HCT116 (cell line): ENCODE results near the gene TOR4A. TPM values are rescaled to one million over a fixed set of nuclear protein-coding genes. Genes with fewer than 3 reads are reported as not detected.

ENCODE experiments used
- ATAC-seq: fragments of 200-7000 bp; cut with Tn5 transposase; 2 replicates; pipeline ENCODE4 v1.9.1; 2020; ENCODE audit warnings: mild to moderate bottlenecking, moderate library complexity
- BruUV-seq: library from RNA; stranded (reverse); fragments of 400-500 nt; replicated peaks from 2 replicates; lab custom pipeline; 2021; lab: Mats Ljungman, UMichigan
- CTCF ChIA-PET: fragments of 300-600 bp; sonication (Branson Sonifier 250); formaldehyde crosslinking; loops from one replicate; lab custom pipeline; 2021; ENCODE audit warnings: antibody characterized with exemption; lab: Charles Lee
- POLR2A ChIA-PET: fragments of 300-600, 350-600 bp; sonication (Branson Sonifier 250); formaldehyde crosslinking; loops from one replicate; lab custom pipeline; 2021; ENCODE audit warnings: antibody characterized with exemption; lab: Charles Lee
- RAD21 ChIA-PET, 2 experiments: fragments of 300-600 bp; sonication (Branson Sonifier 250); formaldehyde crosslinking; loops; one replicate each; lab custom pipeline; 2023; ENCODE audit warnings: low total read pairs in 2 of 2; ENCODE audit not compliant: uncharacterized antibody in 2 of 2, unreplicated experiment in 2 of 2, low non-redundant PET in 1 of 2; lab: Charles Lee
- DNase-seq: peaks from one replicate; pipeline ENCODE4 v3.0.0-alpha.2; 2010; ENCODE audit warnings: low read depth, low spot score
- H2AFZ ChIP-seq: fragments of 200-600 bp; shearing (Covaris generic), sonication (generic); 2 replicates; pipeline ENCODE4 v1.6.1; 2017; ENCODE audit warnings: low read depth, mixed run types, mixed read lengths, antibody characterized with exemption, low read length; ENCODE audit not compliant: poor library complexity, severe bottlenecking
- H3K27ac ChIP-seq: 2 replicates; pipeline ENCODE4 v1.5.1; 2012; ENCODE audit warnings: low read depth, low read length
- H3K27me3 ChIP-seq: fragments of 200-600 bp; sonication (generic); 2 replicates; pipeline ENCODE4 v1.6.1; 2016; ENCODE audit warnings: mixed run types, low read length, mixed read lengths; ENCODE audit not compliant: insufficient read depth
- H3K36me3 ChIP-seq, 2 experiments: fragments of 200-500 bp in 1 of 2; fragments of 200-600 bp in 1 of 2; sonication (Bioruptor generic) in 1 of 2; sonication (generic) in 1 of 2; 2 replicates each; pipeline versions ENCODE4 v1.5.1 to v1.6.1; 2014 to 2016; ENCODE audit warnings: low read length in 2 of 2, inconsistent platforms in 1 of 2, mixed read lengths in 1 of 2, mixed run types in 1 of 2; ENCODE audit not compliant: insufficient read depth in 2 of 2, control insufficient read depth in 1 of 2
- H3K4me1 ChIP-seq, 2 experiments: fragments of 200-600 bp in 1 of 2; sonication (generic) in 1 of 2; 2 replicates each; pipeline versions ENCODE4 v1.5.1 to v1.6.1; 2012 to 2017; ENCODE audit warnings: low read length in 2 of 2, inconsistent platforms in 1 of 2, mild to moderate bottlenecking in 1 of 2, mixed read lengths in 1 of 2, mixed run types in 1 of 2, moderate library complexity in 1 of 2; ENCODE audit not compliant: insufficient read depth in 2 of 2, control insufficient read depth in 1 of 2
- H3K4me2 ChIP-seq: fragments of 200-600 bp; sonication (generic); 2 replicates; pipeline ENCODE4 v1.6.1; 2017; ENCODE audit warnings: mixed run types, low read length, mixed read lengths
- H3K4me3 ChIP-seq, 2 experiments: fragments of 200-600 bp in 1 of 2; sonication (generic) in 1 of 2; replicated peaks in 1 of 2; 2 replicates each; pipeline ENCODE4 v1.5.1; 2011 to 2016; ENCODE audit warnings: low read length in 2 of 2, control low read depth in 1 of 2, low read depth in 1 of 2, mild to moderate bottlenecking in 1 of 2, mixed read lengths in 1 of 2, mixed run types in 1 of 2
- H3K79me2 ChIP-seq: fragments of 200-600 bp; sonication (generic); 2 replicates; pipeline ENCODE4 v1.6.1; 2017; ENCODE audit warnings: mild to moderate bottlenecking, mixed run types, low read length, moderate library complexity, mixed read lengths; ENCODE audit not compliant: insufficient read depth
- H3K9ac ChIP-seq: fragments of 200-600 bp; sonication (generic); 2 replicates; pipeline ENCODE4 v1.6.1; 2016; ENCODE audit warnings: low read length, mixed read lengths
- H3K9me2 ChIP-seq: fragments of 200-600 bp; sonication (generic), shearing (Covaris generic); 2 replicates; pipeline ENCODE4 v1.6.1; 2017; ENCODE audit warnings: mixed run types, mild to moderate bottlenecking, moderate library complexity; ENCODE audit not compliant: insufficient read depth
- H3K9me3 ChIP-seq, 2 experiments: fragments of 200-500 bp in 1 of 2; fragments of 200-600 bp in 1 of 2; sonication (Bioruptor generic) in 1 of 2; sonication (generic) in 1 of 2; 2 replicates each; pipeline ENCODE4 v1.6.1; 2014 to 2017; ENCODE audit warnings: low read length in 2 of 2, mixed read lengths in 2 of 2, inconsistent platforms in 1 of 2, low read depth in 1 of 2, mild to moderate bottlenecking in 1 of 2, mixed run types in 1 of 2, moderate library complexity in 1 of 2; ENCODE audit not compliant: control insufficient read depth in 1 of 2, insufficient read depth in 1 of 2
- H4K20me1 ChIP-seq: fragments of 200-600 bp; sonication (generic), shearing (Covaris generic); 2 replicates; pipeline ENCODE4 v1.6.1; 2017; ENCODE audit warnings: mixed run types, mild to moderate bottlenecking, moderate library complexity; ENCODE audit not compliant: insufficient read depth
- EGR1 ChIP-seq: IDR thresholded peaks from 2 replicates; pipeline ENCODE4 v1.6.1; 2012; ENCODE audit warnings: low read depth
- EZH2phosphoT487 ChIP-seq: fragments of 200-600 bp; IDR thresholded peaks from 2 replicates; pipeline ENCODE4 v1.6.1; 2018; ENCODE audit warnings: antibody characterized with exemption, borderline replicate concordance
- JUND ChIP-seq: IDR thresholded peaks from 2 replicates; pipeline ENCODE4 v1.6.1; 2012
- MAX ChIP-seq: IDR thresholded peaks from 2 replicates; pipeline ENCODE4 v1.6.1; 2012
- POLR2A ChIP-seq: IDR thresholded peaks from 2 replicates; pipeline ENCODE4 v1.7.0; 2011; ENCODE audit warnings: borderline replicate concordance; ENCODE audit not compliant: insufficient read depth, insufficient read length; ENCODE audit errors: extremely low read depth
- POLR2AphosphoS5 ChIP-seq: IDR thresholded peaks from 2 replicates; pipeline ENCODE4 v1.6.1; 2011; ENCODE audit warnings: mild to moderate bottlenecking, low read depth, low read length, moderate library complexity
- REST ChIP-seq: IDR thresholded peaks from 2 replicates; pipeline ENCODE4 v1.6.1; 2012; ENCODE audit warnings: low read depth
- intact Hi-C: fragments of 100-400 bp; cut with micrococcal nuclease; formaldehyde crosslinking; loops from 2 replicates; pipeline ENCODE4 v1.10.0; 2022
- total RNA-seq: library from RNA; stranded (reverse); gene quantifications from one replicate; pipeline ENCODE4 v1.2.1, GENCODE V29; 2021; ENCODE audit not compliant: unreplicated experiment

The TOR4A gene
- total RNA-seq, 1 experiment from 2014 or later: 34.0 TPM

GRCh38 chr9:137273611-137274320 lies 3.8 kb upstream of the TOR4A start:
- ATAC-seq: no peak
- H3K9ac ChIP-seq: no peak overlapping the region
- H3K9me3 ChIP-seq: no peaks in the 10 kb centered on the region
- TF ChIP-seq JUND (no peak), REST (no peak), EGR1 (no peak), POLR2AphosphoS5 (no peak), EZH2phosphoT487 (no peak), POLR2A (no peak), MAX (no peak)
- H3K4me2 ChIP-seq: no peak overlapping the region
- H2AFZ ChIP-seq: no peak overlapping the region
- H4K20me1 ChIP-seq: no peaks in the 10 kb centered on the region
- no TSS peak for BruUV-seq
- ChIA-PET POLR2A (interaction anchor here (1.4 kb wide), 1 partner anchor 30 kb away, joined by 3 read pairs; no protein-coding TSS in a partner anchor), CTCF (interaction anchor here (1.1 to 1.3 kb wide), 3 partner anchors 13 to 37 kb away, joined by 3 to 4 read pairs (median 3); no protein-coding TSS in a partner anchor), RAD21 (no interaction called here)
- no peak overlapping the region for H3K4me3 ChIP-seq
- no peaks in the 10 kb centered on the region for H3K9me2 ChIP-seq
- no peak for DNase-seq
- intact Hi-C loops: no loop called here
- peak overlapping the region; percentile 56; the same call in 1 of the 2 replicates for H3K27ac ChIP-seq
- peaks cover 11% of the 10 kb centered on the region for H3K79me2 ChIP-seq
- peaks cover 4 to 16% of the 10 kb centered on the region in 2 experiments; a peak in 3 of 4 replicates for H3K36me3 ChIP-seq
- no peaks in the 10 kb centered on the region for H3K27me3 ChIP-seq
- peaks cover 31 to 40% of the 10 kb centered on the region in 2 experiments for H3K4me1 ChIP-seq
